ENCODE results near the gene SLC20A1. TPM values are rescaled to one million over a fixed set of nuclear protein-coding genes. Genes with fewer than 3 reads are reported as not detected.

Gene SLC20A1
- total RNA-seq, 1 donor: 77.2 TPM

GRCh38 chr2:112679484-112679883, 33.7 kb downstream of the SLC20A1 start:
- Histone ChIP-seq H3K4me3 (ENCODE audit: low read length) (no peak overlapping the region), H3K4me1 (ENCODE audit: insufficient read depth, low read length) (peaks cover 30% of the 10 kb centered on the region), H3K27me3 (ENCODE audit: insufficient read depth, low read length) (no peaks in the 10 kb centered on the region), H3K9me3 (ENCODE audit: low read depth, low read length) (no peaks in the 10 kb centered on the region)

GRCh38 chr2:112680666-112681101, 34.9 kb downstream of the SLC20A1 start:
- no peaks in the 10 kb centered on the region for H3K9me3 ChIP-seq (ENCODE audit: low read depth, low read length)
- no peaks in the 10 kb centered on the region for H3K27me3 ChIP-seq (ENCODE audit: insufficient read depth, low read length)
- H3K4me3 ChIP-seq (ENCODE audit: low read length): no peak overlapping the region
- H3K4me1 ChIP-seq (ENCODE audit: insufficient read depth, low read length): peaks cover 30% of the 10 kb centered on the region

GRCh38 chr2:112682101-112682500, 36.4 kb downstream of the SLC20A1 start:
- H3K4me1 ChIP-seq (ENCODE audit: insufficient read depth, low read length): peaks cover 38% of the 10 kb centered on the region
- H3K27me3 ChIP-seq (ENCODE audit: insufficient read depth, low read length): no peaks in the 10 kb centered on the region
- no peaks in the 10 kb centered on the region for H3K9me3 ChIP-seq (ENCODE audit: low read depth, low read length)
- no peak overlapping the region for H3K4me3 ChIP-seq (ENCODE audit: low read length)

- Histone ChIP-seq H3K9me3 (ENCODE audit: low read depth, low read length) (no peaks in the 10 kb centered on the region), H3K4me3 (ENCODE audit: low read length) (no peak overlapping the region), H3K27me3 (ENCODE audit: insufficient read depth, low read length) (no peaks in the 10 kb centered on the region), H3K4me1 (ENCODE audit: insufficient read depth, low read length) (peaks cover 47% of the 10 kb centered on the region)
Measured at GRCh38 chr2:112683550-112684414, 38.0 kb downstream of the SLC20A1 start.

GRCh38 chr2:112684415-112684775, 38.7 kb downstream of the SLC20A1 start:
- H3K4me1 ChIP-seq (ENCODE audit: insufficient read depth, low read length): peaks cover 50% of the 10 kb centered on the region
- no peaks in the 10 kb centered on the region for H3K27me3 ChIP-seq (ENCODE audit: insufficient read depth, low read length)
- H3K4me3 ChIP-seq (ENCODE audit: low read length): no peak overlapping the region
- no peaks in the 10 kb centered on the region for H3K9me3 ChIP-seq (ENCODE audit: low read depth, low read length)

- H3K4me3 ChIP-seq (ENCODE audit: low read length): no peak overlapping the region
- H3K9me3 ChIP-seq (ENCODE audit: low read depth, low read length): no peaks in the 10 kb centered on the region
- H3K4me1 ChIP-seq (ENCODE audit: insufficient read depth, low read length): peaks cover 54% of the 10 kb centered on the region
- H3K27me3 ChIP-seq (ENCODE audit: insufficient read depth, low read length): no peaks in the 10 kb centered on the region
Measured at GRCh38 chr2:112685271-112685884, 39.6 kb downstream of the SLC20A1 start.

GRCh38 chr2:112686348-112687217, 40.8 kb downstream of the SLC20A1 start:
- Histone ChIP-seq H3K27me3 (ENCODE audit: insufficient read depth, low read length) (no peaks in the 10 kb centered on the region), H3K9me3 (ENCODE audit: low read depth, low read length) (no peaks in the 10 kb centered on the region), H3K4me1 (ENCODE audit: insufficient read depth, low read length) (peaks cover 62% of the 10 kb centered on the region), H3K4me3 (ENCODE audit: low read length) (no peak overlapping the region)

GRCh38 chr2:112687522-112687921, 41.8 kb downstream of the SLC20A1 start:
- no peaks in the 10 kb centered on the region for H3K9me3 ChIP-seq (ENCODE audit: low read depth, low read length)
- no peak overlapping the region for H3K4me3 ChIP-seq (ENCODE audit: low read length)
- H3K27me3 ChIP-seq (ENCODE audit: insufficient read depth, low read length): no peaks in the 10 kb centered on the region
- peaks cover 62% of the 10 kb centered on the region for H3K4me1 ChIP-seq (ENCODE audit: insufficient read depth, low read length)

- H3K4me3 ChIP-seq (ENCODE audit: low read length): no peak overlapping the region
- peaks cover 67% of the 10 kb centered on the region for H3K4me1 ChIP-seq (ENCODE audit: insufficient read depth, low read length)
- no peaks in the 10 kb centered on the region for H3K27me3 ChIP-seq (ENCODE audit: insufficient read depth, low read length)
- no peaks in the 10 kb centered on the region for H3K9me3 ChIP-seq (ENCODE audit: low read depth, low read length)
Measured at GRCh38 chr2:112688086-112688880, 42.5 kb downstream of the SLC20A1 start.

GRCh38 chr2:112690853-112691401, 45.2 kb downstream of the SLC20A1 start:
- no peaks in the 10 kb centered on the region for H3K27me3 ChIP-seq (ENCODE audit: insufficient read depth, low read length)
- H3K9me3 ChIP-seq (ENCODE audit: low read depth, low read length): no peaks in the 10 kb centered on the region
- H3K4me1 ChIP-seq (ENCODE audit: insufficient read depth, low read length): peaks cover 57% of the 10 kb centered on the region
- no peak overlapping the region for H3K4me3 ChIP-seq (ENCODE audit: low read length)

GRCh38 chr2:112691881-112692281, 46.1 kb downstream of the SLC20A1 start:
- no peaks in the 10 kb centered on the region for H3K9me3 ChIP-seq (ENCODE audit: low read depth, low read length)
- H3K4me3 ChIP-seq (ENCODE audit: low read length): no peak overlapping the region
- no peaks in the 10 kb centered on the region for H3K27me3 ChIP-seq (ENCODE audit: insufficient read depth, low read length)
- H3K4me1 ChIP-seq (ENCODE audit: insufficient read depth, low read length): peaks cover 49% of the 10 kb centered on the region

GRCh38 chr2:112692495-112692911, 46.8 kb downstream of the SLC20A1 start:
- no peak overlapping the region for H3K4me3 ChIP-seq (ENCODE audit: low read length)
- peaks cover 49% of the 10 kb centered on the region for H3K4me1 ChIP-seq (ENCODE audit: insufficient read depth, low read length)
- no peaks in the 10 kb centered on the region for H3K9me3 ChIP-seq (ENCODE audit: low read depth, low read length)
- H3K27me3 ChIP-seq (ENCODE audit: insufficient read depth, low read length): no peaks in the 10 kb centered on the region

GRCh38 chr2:112692918-112693317, 47.2 kb downstream of the SLC20A1 start:
- Histone ChIP-seq H3K4me1 (ENCODE audit: insufficient read depth, low read length) (peaks cover 49% of the 10 kb centered on the region), H3K9me3 (ENCODE audit: low read depth, low read length) (no peaks in the 10 kb centered on the region), H3K4me3 (ENCODE audit: low read length) (no peak overlapping the region), H3K27me3 (ENCODE audit: insufficient read depth, low read length) (no peaks in the 10 kb centered on the region)

GRCh38 chr2:112693596-112693995, 47.9 kb downstream of the SLC20A1 start:
- Histone ChIP-seq H3K4me3 (ENCODE audit: low read length) (no peak overlapping the region), H3K4me1 (ENCODE audit: insufficient read depth, low read length) (peaks cover 48% of the 10 kb centered on the region), H3K9me3 (ENCODE audit: low read depth, low read length) (no peaks in the 10 kb centered on the region), H3K27me3 (ENCODE audit: insufficient read depth, low read length) (no peaks in the 10 kb centered on the region)
